ENCODE results near the gene CXorf66.

The CXorf66 gene

DNA sequence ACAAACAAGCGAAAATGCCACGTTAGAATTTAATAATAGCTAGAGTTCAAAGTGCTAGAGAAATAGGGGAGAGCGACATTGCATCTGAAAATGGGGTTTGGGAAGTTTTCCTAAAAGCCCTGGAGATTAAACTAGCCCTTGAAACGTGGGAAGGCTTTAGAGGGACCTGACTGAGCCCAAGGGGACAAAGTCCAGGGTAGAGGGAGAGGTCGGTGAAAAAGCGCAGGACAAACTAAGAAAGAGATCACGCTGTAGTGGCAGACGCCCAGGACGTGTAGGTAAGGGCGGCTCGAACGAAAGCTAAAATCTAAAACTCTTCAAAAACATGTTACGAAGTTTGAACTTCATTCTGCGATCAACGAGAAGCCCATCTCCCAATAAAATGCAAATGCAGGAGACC is 31.4 kb downstream of the CXorf66 start:
- Histone ChIP-seq H3K4me2 (peak overlapping the region; percentile 71; the same call in 1 of the 2 replicates), H3K79me2 (ENCODE audit: insufficient read depth, low read depth) (peaks cover 30% of the 10 kb centered on the region), H3K4me3 (IDR thresholded peaks at IDR 0.05; ENCODE audit: insufficient read depth, low read depth, low read length) (no peak overlapping the region), H3K9ac (peak overlapping the region; percentile 90), H3K4me1 (ENCODE audit: low read depth, poor library complexity, severe bottlenecking) (peaks cover 18% of the 10 kb centered on the region), H3K27ac (peak overlapping the region; percentile 93), H2AFZ (ENCODE audit: low read depth) (peak overlapping the region; percentile 94), H3K27me3 (ENCODE audit: insufficient read depth, low read depth) (no peaks in the 10 kb centered on the region), H4K20me1 (ENCODE audit: insufficient read depth) (peaks cover 6% of the 10 kb centered on the region; the same call in 1 of the 2 replicates), H3K36me3 (ENCODE audit: insufficient read depth) (no peaks in the 10 kb centered on the region)
- TF ChIP-seq, protein P1, sequence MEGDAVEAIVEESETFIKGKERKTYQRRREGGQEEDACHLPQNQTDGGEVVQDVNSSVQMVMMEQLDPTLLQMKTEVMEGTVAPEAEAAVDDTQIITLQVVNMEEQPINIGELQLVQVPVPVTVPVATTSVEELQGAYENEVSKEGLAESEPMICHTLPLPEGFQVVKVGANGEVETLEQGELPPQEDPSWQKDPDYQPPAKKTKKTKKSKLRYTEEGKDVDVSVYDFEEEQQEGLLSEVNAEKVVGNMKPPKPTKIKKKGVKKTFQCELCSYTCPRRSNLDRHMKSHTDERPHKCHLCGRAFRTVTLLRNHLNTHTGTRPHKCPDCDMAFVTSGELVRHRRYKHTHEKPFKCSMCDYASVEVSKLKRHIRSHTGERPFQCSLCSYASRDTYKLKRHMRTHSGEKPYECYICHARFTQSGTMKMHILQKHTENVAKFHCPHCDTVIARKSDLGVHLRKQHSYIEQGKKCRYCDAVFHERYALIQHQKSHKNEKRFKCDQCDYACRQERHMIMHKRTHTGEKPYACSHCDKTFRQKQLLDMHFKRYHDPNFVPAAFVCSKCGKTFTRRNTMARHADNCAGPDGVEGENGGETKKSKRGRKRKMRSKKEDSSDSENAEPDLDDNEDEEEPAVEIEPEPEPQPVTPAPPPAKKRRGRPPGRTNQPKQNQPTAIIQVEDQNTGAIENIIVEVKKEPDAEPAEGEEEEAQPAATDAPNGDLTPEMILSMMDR (conservative IDR thresholded peaks at IDR 0.05; ENCODE audit: low read depth, low read length) = no peak

DNA sequence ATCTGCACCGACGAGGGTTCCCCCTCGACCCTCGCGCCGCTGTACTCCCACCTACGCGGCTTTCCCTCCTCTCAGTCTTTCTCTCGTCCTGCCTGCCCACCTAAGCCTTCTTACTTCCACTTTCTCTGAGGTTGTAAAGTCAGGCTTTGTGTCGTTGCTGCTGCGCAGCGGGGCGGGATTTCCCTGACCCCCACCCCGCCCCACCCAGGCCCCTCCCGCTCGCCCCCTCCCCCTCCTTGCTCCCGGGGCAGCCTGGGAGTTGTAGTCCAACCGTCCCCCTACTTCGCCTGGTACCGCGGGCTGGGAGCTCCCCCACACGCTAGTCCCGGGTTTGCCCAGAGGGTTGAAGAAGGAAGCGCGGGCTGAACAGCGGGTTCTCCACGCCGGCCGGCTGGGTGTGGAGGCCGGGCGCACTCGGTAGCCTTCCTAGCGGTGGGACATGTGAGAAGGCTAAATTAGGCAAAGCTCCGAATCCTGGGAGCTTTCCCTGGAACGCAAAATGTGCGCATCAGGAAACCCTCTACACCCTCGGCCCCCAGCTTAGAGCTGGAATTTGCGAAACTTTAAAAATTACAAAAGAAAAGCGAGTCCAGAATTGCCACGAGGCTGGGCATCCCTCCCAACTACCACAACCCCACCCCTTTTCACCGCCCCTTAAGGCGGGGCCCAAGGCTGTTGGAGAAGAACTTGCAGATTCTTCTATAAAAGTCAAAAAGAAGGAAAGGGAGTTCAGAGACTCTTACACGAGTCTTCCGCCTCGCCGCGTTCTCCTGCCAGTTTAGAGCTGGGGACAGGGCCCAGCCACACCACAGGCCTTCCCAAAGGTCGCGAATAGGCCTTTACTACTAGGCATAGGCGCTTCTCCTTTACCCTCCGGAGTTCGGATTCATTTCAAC is 32.2 kb downstream of the CXorf66 start, which contains the start of gene ATP11C:
TSS of gene ATP11C (minus strand) at position 153 of the 896 bp plus-strand sequence. CDS start 1,011 bp downstream, outside the sequence.
- TF ChIP-seq, protein P1 (conservative IDR thresholded peaks at IDR 0.05; ENCODE audit: low read depth, low read length) = no peak
- H3K36me3 ChIP-seq (ENCODE audit: insufficient read depth) = no peaks in the 10 kb centered on the region
- peaks cover 26% of the 10 kb centered on the region for H3K4me1 ChIP-seq (ENCODE audit: low read depth, poor library complexity, severe bottlenecking)
- peaks cover 37% of the 10 kb centered on the region for H3K79me2 ChIP-seq (ENCODE audit: insufficient read depth, low read depth)
- H3K4me2 ChIP-seq = peak within 1 kb of the TSS; percentile 71; the same call in 1 of the 2 replicates
- H3K27ac ChIP-seq = peak within 1 kb of the TSS; percentile 93
- H2AFZ ChIP-seq (ENCODE audit: low read depth) = peak within 1 kb of the TSS; percentile 94
- H3K27me3 ChIP-seq (ENCODE audit: insufficient read depth, low read depth) = no peaks in the 10 kb centered on the region
- peaks cover 6% of the 10 kb centered on the region; the same call in 1 of the 2 replicates for H4K20me1 ChIP-seq (ENCODE audit: insufficient read depth)
- peak within 1 kb of the TSS; percentile 90 for H3K9ac ChIP-seq
- no peak within 1 kb of the TSS for H3K4me3 ChIP-seq (IDR thresholded peaks at IDR 0.05; ENCODE audit: insufficient read depth, low read depth, low read length)

DNA sequence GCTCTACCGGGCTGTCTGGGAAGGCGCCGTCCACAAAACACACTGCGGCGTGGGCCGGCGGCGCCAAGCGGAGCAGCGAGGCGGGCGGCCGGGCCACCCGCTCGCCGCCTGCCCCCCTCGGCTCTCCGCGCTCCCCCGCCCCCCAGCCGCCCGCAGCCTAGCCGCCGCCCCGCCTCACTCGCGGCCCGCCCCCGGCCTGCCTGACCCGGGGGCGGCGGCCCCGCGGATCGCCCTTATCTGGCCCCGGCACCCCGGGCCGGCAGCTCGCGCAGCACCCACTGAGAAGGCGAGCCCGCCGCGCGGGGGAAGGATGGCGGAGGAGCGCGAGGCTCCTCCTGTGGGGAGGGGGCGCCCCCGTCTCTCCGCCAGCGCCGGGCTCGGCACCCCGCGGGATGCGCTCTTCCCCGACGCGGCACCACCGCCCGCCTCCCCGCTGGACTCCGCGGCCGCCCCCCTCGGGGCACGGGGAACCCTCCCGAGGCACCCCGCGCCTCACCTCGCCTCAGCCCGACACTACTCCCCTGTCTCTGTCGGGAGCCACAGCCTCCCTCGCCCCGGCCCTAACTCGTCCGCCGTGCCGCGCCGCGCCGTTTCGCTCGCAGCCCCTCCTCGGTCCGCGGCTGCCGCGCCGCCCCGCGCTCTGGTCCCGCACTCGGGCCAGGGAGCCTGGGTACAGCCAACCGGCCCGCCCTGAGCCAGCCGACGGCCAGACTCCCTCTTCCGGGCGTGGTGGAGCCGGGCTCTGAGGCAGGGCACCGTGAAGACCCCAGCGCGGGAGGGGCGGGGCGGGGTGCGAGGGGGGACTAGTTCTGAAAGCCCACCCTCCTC is 33.0 kb downstream of the CXorf66 start:
- Histone ChIP-seq H3K79me2 (ENCODE audit: insufficient read depth, low read depth) (peaks cover 45% of the 10 kb centered on the region), H4K20me1 (ENCODE audit: insufficient read depth) (peaks cover 6% of the 10 kb centered on the region; the same call in 1 of the 2 replicates), H3K4me1 (ENCODE audit: low read depth, poor library complexity, severe bottlenecking) (peaks cover 30% of the 10 kb centered on the region), H3K4me3 (IDR thresholded peaks at IDR 0.05; ENCODE audit: insufficient read depth, low read depth, low read length) (no peak overlapping the region), H3K27ac (peak overlapping the region; percentile 93), H3K27me3 (ENCODE audit: insufficient read depth, low read depth) (no peaks in the 10 kb centered on the region), H3K4me2 (no peak overlapping the region), H3K9ac (peak overlapping the region; percentile 90), H3K36me3 (ENCODE audit: insufficient read depth) (no peaks in the 10 kb centered on the region), H2AFZ (ENCODE audit: low read depth) (peak overlapping the region; percentile 47; the same call in 1 of the 2 replicates)
- TF ChIP-seq, protein P1 (conservative IDR thresholded peaks at IDR 0.05; ENCODE audit: low read depth, low read length) = no peak

DNA sequence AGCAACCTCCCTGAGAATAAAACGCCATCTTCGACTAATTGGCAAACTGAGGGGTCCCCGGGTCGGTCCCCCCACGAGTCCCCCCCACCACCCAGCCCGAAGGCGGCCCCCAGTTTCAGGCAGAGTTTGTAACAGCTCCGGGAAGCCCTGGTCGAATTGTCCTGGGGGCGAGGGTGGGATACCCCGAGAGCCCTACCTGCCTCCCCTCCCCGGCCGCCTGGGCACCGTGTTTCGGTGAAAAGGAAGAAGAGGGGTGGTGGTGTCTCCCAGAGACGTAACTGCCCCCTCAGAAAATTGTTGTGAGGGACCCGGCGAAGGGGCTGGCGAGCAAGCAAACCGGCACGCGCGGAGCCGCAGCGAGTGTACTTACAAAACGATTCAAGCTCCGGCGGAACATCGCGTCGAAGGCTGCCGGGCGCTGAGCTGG is 33.7 kb downstream of the CXorf66 start:
- Histone ChIP-seq H3K4me2 (no peak overlapping the region; the same call in 1 of the 2 replicates), H3K4me1 (ENCODE audit: low read depth, poor library complexity, severe bottlenecking) (peaks cover 36% of the 10 kb centered on the region), H3K4me3 (IDR thresholded peaks at IDR 0.05; ENCODE audit: insufficient read depth, low read depth, low read length) (no peak overlapping the region), H4K20me1 (ENCODE audit: insufficient read depth) (peaks cover 6% of the 10 kb centered on the region; the same call in 1 of the 2 replicates), H3K9ac (peak overlapping the region; percentile 90), H3K27me3 (ENCODE audit: insufficient read depth, low read depth) (no peaks in the 10 kb centered on the region), H3K36me3 (ENCODE audit: insufficient read depth) (no peaks in the 10 kb centered on the region), H3K27ac (peak overlapping the region; percentile 77), H3K79me2 (ENCODE audit: insufficient read depth, low read depth) (peaks cover 51% of the 10 kb centered on the region), H2AFZ (ENCODE audit: low read depth) (no peak overlapping the region)
- TF ChIP-seq, protein P1 (conservative IDR thresholded peaks at IDR 0.05; ENCODE audit: low read depth, low read length) = no peak
